GM19397 (cell line): Measurements from ENCODE around the gene MAP3K15.

Experiments
- ATAC-seq: cut with Tn5 transposase; IDR thresholded peaks from one replicate; pipeline ENCODE4 v1.9.1; 2021; ENCODE audit warnings: mild to moderate bottlenecking, moderate library complexity; ENCODE audit not compliant: unreplicated experiment

MAP3K15 gene, protein sequence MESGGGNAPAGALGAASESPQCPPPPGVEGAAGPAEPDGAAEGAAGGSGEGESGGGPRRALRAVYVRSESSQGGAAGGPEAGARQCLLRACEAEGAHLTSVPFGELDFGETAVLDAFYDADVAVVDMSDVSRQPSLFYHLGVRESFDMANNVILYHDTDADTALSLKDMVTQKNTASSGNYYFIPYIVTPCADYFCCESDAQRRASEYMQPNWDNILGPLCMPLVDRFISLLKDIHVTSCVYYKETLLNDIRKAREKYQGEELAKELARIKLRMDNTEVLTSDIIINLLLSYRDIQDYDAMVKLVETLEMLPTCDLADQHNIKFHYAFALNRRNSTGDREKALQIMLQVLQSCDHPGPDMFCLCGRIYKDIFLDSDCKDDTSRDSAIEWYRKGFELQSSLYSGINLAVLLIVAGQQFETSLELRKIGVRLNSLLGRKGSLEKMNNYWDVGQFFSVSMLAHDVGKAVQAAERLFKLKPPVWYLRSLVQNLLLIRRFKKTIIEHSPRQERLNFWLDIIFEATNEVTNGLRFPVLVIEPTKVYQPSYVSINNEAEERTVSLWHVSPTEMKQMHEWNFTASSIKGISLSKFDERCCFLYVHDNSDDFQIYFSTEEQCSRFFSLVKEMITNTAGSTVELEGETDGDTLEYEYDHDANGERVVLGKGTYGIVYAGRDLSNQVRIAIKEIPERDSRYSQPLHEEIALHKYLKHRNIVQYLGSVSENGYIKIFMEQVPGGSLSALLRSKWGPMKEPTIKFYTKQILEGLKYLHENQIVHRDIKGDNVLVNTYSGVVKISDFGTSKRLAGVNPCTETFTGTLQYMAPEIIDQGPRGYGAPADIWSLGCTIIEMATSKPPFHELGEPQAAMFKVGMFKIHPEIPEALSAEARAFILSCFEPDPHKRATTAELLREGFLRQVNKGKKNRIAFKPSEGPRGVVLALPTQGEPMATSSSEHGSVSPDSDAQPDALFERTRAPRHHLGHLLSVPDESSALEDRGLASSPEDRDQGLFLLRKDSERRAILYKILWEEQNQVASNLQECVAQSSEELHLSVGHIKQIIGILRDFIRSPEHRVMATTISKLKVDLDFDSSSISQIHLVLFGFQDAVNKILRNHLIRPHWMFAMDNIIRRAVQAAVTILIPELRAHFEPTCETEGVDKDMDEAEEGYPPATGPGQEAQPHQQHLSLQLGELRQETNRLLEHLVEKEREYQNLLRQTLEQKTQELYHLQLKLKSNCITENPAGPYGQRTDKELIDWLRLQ (N-terminal part only)

DNA sequence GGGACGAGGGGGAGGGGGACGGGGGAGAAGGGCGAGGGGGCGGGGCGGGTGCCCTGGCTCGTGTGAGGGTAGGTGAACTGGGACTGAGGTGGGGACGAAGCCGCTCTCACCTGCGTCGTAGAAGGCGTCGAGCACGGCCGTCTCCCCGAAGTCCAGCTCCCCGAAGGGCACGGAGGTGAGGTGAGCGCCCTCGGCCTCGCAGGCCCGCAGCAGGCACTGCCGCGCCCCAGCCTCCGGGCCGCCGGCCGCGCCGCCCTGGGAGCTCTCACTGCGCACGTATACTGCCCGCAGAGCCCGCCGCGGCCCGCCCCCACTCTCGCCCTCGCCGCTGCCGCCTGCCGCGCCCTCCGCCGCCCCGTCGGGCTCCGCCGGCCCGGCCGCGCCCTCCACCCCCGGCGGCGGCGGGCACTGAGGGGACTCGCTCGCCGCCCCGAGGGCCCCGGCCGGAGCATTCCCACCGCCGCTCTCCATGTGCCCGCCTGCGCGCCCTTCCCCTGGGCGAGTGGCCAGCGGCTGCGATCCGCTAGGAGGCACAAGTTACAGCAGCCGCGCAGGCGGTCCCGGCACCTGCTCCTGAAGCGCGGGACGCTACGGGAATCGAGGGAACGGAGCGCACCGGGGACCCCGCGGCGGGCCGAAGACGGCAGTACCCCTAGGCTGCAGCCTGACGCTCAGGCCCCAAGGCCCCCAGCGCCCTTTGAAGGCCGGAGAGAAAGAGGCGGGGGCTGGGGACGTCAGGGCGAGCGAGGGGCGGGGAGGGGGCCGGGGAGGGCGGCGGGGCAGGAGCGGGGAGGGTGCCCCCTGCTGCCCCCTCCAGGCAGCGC is at the start of gene MAP3K15:
Gene MAP3K15, minus strand, starts transcription at position 718 of the 824 bp plus-strand sequence. Its CDS starts 247 bp downstream, at position 471.
- no peak for ATAC-seq

DNA sequence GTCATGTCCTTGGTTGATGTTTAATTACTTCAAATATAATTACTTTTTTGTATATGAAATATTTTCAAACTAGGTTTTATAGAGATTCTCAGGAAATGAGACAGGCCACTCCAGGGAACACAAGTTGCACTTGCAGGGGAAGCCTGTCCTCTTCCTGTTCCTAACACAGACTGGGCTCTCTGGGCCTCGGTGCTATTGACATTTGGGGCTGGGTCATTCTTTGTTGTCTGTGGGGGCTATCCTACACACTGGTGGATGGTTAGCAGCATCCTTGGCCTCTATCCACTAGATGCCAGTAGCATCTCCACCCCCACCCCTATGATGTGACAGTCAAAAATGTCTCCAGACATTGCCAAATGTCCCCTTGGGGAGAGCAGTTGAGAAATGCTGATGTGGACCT is 49.3 kb upstream of the MAP3K15 start:
- ATAC-seq, result no peak

DNA sequence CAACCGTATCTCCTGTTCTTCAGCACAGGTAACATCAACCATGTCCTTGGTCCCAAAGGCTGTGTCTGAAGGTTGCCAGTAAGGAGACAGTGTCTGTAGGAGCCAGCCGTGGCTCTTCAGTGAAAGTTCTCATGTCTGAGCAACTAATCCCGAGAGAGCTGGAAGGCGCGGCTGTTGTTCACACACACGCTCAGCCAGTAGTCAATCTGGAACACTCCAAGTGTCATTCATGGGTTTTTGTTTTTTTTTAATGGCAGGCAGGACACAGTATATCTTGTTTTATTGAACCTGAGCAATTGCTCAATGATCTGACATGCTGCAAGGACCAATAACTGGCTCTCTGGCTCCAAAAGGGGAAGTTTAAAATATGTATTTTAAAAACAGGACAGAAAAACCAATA is 48.4 kb upstream of the MAP3K15 start:
- ATAC-seq, result peak; percentile 45

- peak; percentile 51 for ATAC-seq
Measured at GRCh38 chrX:19563327-19563726, 48.0 kb upstream of the MAP3K15 start.

DNA sequence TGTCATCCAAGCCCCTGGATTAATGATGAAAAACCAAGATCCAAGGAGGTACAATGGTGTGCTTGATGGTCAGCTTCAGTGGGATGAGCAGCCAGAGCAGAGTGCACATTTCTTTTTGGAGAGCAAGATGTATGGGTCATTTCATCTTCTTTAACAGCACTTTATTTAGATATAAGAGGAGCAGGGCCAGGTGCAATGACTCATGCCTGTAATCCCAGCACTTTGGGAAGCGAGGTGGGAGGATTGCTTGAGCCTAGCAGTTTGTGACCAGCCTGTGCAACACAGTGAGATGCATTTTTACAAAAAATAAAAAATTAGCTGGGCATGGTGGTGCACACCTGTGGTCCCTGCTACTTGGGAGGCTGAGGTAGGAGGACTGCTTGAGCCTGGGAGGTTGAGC is 45.3 kb upstream of the MAP3K15 start:
- ATAC-seq, result no peak

- ATAC-seq, result no peak
Measured at GRCh38 chrX:19557822-19558221, 42.5 kb upstream of the MAP3K15 start.

DNA sequence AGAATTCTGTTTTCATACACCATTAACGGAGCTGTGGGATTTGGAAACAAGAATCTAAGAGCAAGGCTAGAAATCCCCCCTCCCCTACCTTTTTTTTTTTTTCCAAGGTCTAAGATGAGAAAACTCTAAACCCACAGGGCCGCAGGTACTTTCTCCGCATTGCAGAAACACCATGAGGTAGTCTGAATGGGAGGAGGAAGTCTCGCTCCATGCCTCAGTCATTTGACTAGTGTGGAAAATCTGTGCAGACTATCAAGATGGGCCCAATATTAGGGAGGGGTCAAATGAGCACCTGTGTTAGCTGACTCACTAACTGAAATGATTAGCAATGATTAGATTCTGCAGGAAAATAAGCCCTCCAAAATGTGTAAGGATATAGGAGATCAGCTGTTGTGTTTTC is 40.9 kb upstream of the MAP3K15 start:
- ATAC-seq, result no peak

- ATAC-seq, result no peak
Measured at GRCh38 chrX:19555683-19556082, 40.4 kb upstream of the MAP3K15 start.

- ATAC-seq, result no peak
Measured at GRCh38 chrX:19555236-19555635, 39.9 kb upstream of the MAP3K15 start.

- ATAC-seq, result no peak
Measured at GRCh38 chrX:19554786-19555185, 39.5 kb upstream of the MAP3K15 start.

- ATAC-seq, result no peak
Measured at GRCh38 chrX:19552793-19553192, 37.5 kb upstream of the MAP3K15 start.

- no peak for ATAC-seq
Measured at GRCh38 chrX:19549838-19550237, 34.5 kb upstream of the MAP3K15 start.

- no peak for ATAC-seq
Measured at GRCh38 chrX:19548934-19549333, 33.6 kb upstream of the MAP3K15 start.

- no peak for ATAC-seq
Measured at GRCh38 chrX:19548279-19548678, 33.0 kb upstream of the MAP3K15 start.

DNA sequence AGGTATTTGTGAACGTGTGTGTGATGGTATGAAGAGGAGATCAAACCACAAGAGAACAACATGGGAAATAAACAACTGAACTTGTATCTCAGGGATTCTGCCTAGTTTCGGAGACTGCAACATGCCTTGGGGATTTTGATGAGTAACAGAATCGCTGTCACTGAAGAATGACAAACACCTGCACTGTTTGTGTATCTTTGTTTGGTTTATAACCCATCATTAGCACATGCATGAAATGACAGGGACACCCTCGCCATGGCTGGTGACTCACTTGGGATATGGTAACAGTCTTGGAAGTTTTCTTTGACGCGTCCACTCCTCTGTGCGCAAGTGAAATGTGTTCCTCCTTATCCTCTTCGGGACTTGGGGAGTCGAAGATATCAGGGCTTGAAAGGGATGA is 30.3 kb upstream of the MAP3K15 start:
- no peak for ATAC-seq

DNA sequence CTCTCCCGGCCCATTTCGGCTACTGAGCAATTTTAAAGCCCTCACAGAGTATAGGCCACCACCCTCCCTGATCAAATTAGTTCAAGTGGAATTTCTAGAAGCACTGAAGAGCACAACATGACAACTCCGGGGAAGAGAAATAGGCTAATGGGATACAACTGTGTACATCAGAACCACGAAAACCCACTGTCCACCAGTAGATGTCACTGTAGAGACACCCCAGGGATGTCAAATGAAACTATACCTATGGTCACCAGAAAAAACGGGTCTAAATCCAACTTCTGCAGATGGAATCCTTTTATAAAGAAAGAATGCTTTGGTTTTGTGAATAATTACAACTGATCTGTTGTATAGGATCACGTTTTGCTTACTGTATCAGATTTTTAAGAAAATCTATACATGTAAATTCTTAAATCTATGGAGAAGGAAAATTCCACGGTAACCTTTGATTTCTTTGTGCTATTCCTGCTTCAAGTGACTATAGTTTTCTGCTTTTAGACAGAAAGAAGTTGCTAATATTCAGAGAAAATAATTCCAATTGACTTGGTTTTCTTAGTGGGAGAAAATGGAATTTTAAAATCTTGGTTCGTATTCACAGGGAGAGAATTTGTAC is 29.5 kb upstream of the MAP3K15 start:
- no peak for ATAC-seq

DNA sequence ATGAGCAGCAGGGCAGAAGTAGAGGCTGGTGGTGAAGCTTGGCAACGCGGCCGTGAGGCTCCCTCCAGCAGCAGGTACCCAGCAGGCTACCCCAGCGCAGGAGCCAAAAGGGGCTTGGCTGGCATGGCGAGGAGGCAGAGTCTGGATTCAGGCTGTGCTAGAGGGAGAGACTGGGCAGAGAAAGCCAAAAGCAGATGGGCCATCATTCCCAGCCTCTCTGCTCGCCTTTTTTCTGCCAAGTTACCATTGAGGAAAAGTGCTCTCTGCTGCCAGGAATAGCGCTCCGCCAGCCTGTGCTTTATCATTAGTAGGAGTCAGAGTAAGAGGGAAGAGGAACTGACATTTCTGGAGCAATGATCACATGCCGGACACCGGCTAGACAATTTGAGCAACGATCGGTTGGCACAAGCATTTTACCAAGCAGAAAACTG is 28.7 kb upstream of the MAP3K15 start:
- no peak for ATAC-seq

- ATAC-seq, result no peak
Measured at GRCh38 chrX:19543020-19543715, 27.9 kb upstream of the MAP3K15 start.

DNA sequence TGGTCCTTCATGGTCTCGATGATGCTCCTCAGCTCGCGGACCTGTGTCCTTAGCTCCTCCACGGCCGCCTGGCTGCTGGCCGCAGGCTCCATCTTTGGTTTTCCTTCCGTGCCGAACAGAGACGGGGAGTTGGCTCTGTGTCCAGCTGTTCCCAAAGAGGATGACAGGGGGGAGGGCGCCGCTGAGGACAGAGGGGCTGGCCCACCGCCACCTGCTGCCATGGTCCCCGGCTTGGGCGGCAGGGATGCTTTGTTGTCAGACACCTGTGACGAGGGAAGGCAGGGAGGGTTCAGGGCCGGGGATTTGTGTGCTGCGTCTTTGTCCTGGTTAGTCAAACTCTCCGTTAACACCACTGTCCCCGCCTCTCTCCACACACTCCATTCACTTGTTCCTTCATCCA is 26.6 kb upstream of the MAP3K15 start:
- ATAC-seq, result no peak
